Calu3 (cell line): ENCODE results near the gene PARD3. TPM values are rescaled to one million over a fixed set of nuclear protein-coding genes. Genes with fewer than 3 reads are reported as not detected.

Source experiments
- BruUV-seq: library from RNA; stranded (reverse); fragments of 400-500 nt; replicated peaks from 2 replicates; lab custom pipeline; 2021; lab: Mats Ljungman, UMichigan
- CTCF ChIA-PET: fragments of 300-600 bp; sonication (Branson Sonifier 250); formaldehyde crosslinking; loops from one replicate; lab custom pipeline; 2022; ENCODE audit warnings: antibody characterized with exemption; lab: Charles Lee
- DNase-seq: peaks from one replicate; pipeline ENCODE4 v3.0.0; 2022
- H3K27ac Mint-ChIP-seq: one replicate; pipeline ENCODE4 v1.8.0; 2022; ENCODE audit warnings: mixed read lengths; ENCODE audit not compliant: unreplicated experiment
- H3K27me3 Mint-ChIP-seq: one replicate; pipeline ENCODE4 v1.8.0; 2022; ENCODE audit warnings: mixed read lengths; ENCODE audit not compliant: unreplicated experiment
- H3K36me3 Mint-ChIP-seq: one replicate; pipeline ENCODE4 v1.8.0; 2022; ENCODE audit warnings: mild to moderate bottlenecking, moderate library complexity, mixed read lengths; ENCODE audit not compliant: insufficient read depth, unreplicated experiment
- H3K4me1 Mint-ChIP-seq: one replicate; pipeline ENCODE4 v1.8.0; 2022; ENCODE audit warnings: mild to moderate bottlenecking, low read depth, mixed read lengths; ENCODE audit not compliant: unreplicated experiment
- H3K4me3 Mint-ChIP-seq: one replicate; pipeline ENCODE4 v1.8.0; 2022; ENCODE audit warnings: mild to moderate bottlenecking, low read depth, moderate library complexity, mixed read lengths; ENCODE audit not compliant: unreplicated experiment
- H3K9me3 Mint-ChIP-seq: one replicate; pipeline ENCODE4 v1.8.0; 2022; ENCODE audit warnings: low read depth, mixed read lengths; ENCODE audit not compliant: unreplicated experiment
- intact Hi-C: fragments of 100-400 bp; cut with micrococcal nuclease; formaldehyde crosslinking; loops from one replicate; pipeline ENCODE4 v1.10.0; 2022; ENCODE audit not compliant: unreplicated experiment
- total RNA-seq: library from RNA; stranded (reverse); gene quantifications from 2 replicates; pipeline ENCODE4 v1.2.3, GENCODE V29; 2022
- TF ChIP-seq, protein P1 (sequence below): fragments of 200-600 bp; IDR thresholded peaks from one replicate; pipeline ENCODE4 v1.8.0; 2022; ENCODE audit warnings: antibody characterized with exemption; ENCODE audit not compliant: unreplicated experiment

The PARD3 gene
- total RNA-seq, 1 experiment from 2014 or later, result 62.4 TPM

DNA sequence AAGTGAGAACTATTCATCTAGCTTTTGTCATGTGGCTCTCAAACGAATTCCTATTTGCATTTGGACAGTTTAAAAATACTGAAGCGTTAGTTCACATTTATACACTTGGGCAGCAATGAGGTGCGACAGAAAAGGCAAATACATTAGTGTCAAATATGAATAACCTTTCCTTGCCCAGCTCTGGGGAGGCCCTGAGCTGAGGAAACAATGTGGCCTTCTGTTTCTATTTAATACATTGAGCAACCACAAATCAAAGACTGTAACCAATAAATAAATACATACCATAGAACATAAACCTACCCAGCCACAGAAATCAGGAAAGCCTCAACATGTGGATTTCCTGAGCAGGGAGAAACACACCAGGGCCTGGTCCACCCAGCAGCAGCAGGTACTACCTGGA lies 585.2 kb downstream of the PARD3 start:
- H3K4me1 Mint-ChIP-seq, result peaks cover 45% of the 10 kb centered on the region
- CTCF ChIA-PET, result no interaction called here
- no peak for DNase-seq
- no peak overlapping the region for H3K4me3 Mint-ChIP-seq
- intact Hi-C loops, result loop anchor here (5.0 kb wide), 1 partner anchor 903 kb away; no protein-coding TSS in a partner anchor
- H3K9me3 Mint-ChIP-seq, result no peaks in the 10 kb centered on the region
- H3K27me3 Mint-ChIP-seq, result no peaks in the 10 kb centered on the region
- TF ChIP-seq, protein P1, sequence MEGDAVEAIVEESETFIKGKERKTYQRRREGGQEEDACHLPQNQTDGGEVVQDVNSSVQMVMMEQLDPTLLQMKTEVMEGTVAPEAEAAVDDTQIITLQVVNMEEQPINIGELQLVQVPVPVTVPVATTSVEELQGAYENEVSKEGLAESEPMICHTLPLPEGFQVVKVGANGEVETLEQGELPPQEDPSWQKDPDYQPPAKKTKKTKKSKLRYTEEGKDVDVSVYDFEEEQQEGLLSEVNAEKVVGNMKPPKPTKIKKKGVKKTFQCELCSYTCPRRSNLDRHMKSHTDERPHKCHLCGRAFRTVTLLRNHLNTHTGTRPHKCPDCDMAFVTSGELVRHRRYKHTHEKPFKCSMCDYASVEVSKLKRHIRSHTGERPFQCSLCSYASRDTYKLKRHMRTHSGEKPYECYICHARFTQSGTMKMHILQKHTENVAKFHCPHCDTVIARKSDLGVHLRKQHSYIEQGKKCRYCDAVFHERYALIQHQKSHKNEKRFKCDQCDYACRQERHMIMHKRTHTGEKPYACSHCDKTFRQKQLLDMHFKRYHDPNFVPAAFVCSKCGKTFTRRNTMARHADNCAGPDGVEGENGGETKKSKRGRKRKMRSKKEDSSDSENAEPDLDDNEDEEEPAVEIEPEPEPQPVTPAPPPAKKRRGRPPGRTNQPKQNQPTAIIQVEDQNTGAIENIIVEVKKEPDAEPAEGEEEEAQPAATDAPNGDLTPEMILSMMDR, result no peak
- BruUV-seq, result no TSS peak
- peak overlapping the region; percentile 70 for H3K27ac Mint-ChIP-seq
- no peaks in the 10 kb centered on the region for H3K36me3 Mint-ChIP-seq

DNA sequence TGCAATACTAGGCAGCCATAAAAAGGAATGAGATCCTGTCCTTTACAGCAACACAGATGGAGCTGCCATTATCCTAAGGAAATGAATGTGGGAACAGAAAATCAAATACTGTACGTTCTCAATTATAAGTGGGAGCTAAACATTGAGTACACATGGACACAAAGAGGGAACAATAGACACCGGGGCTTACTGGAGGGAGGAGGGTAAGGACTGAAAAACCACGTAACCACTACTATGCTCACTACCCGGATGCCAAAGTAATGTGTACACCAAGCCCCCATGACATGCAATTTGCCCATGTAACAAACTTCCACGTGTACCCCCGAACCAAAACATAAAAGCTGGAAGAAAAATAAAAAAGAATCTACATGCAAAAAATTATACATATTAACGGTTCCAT lies 587.0 kb downstream of the PARD3 start:
- CTCF ChIA-PET, result no interaction called here
- Mint-ChIP-seq H3K27me3 (no peaks in the 10 kb centered on the region), H3K27ac (no peak overlapping the region), H3K9me3 (no peaks in the 10 kb centered on the region), H3K4me1 (peaks cover 52% of the 10 kb centered on the region), H3K4me3 (no peak overlapping the region), H3K36me3 (no peaks in the 10 kb centered on the region)
- TF ChIP-seq, protein P1, result no peak
- DNase-seq, result no peak
- BruUV-seq, result no TSS peak
- intact Hi-C loops, result loop anchor here (5.0 kb wide), 1 partner anchor 901 kb away; no protein-coding TSS in a partner anchor

DNA sequence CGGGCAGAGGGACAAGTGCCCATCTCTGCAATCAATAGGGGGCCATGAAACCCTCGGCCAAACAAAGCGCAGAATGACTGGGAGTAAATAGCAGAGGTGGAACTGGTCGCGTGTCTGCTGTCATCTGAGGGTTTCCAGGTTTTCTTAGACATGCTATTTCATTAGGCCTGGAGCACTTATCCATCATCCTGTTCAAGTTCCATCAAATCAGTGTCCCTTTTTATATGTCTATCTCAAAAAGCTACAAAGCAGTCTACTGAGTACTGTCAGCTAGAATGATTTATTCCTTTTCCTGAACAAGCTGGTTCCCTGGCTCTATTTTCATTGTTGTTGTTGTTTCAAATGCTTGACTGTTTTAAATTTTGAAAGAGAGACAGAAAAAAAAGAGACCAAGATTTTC lies 590.5 kb downstream of the PARD3 start:
- Mint-ChIP-seq H3K4me1 (peaks cover 35% of the 10 kb centered on the region), H3K4me3 (no peak overlapping the region), H3K27ac (peak overlapping the region; percentile 61), H3K9me3 (no peaks in the 10 kb centered on the region), H3K27me3 (no peaks in the 10 kb centered on the region), H3K36me3 (no peaks in the 10 kb centered on the region)
- intact Hi-C loops, result loop anchor here (5.0 kb wide), 1 partner anchor 897 kb away; no protein-coding TSS in a partner anchor
- CTCF ChIA-PET, result no interaction called here
- TF ChIP-seq, protein P1, result no peak
- no peak for DNase-seq
- BruUV-seq, result no TSS peak

DNA sequence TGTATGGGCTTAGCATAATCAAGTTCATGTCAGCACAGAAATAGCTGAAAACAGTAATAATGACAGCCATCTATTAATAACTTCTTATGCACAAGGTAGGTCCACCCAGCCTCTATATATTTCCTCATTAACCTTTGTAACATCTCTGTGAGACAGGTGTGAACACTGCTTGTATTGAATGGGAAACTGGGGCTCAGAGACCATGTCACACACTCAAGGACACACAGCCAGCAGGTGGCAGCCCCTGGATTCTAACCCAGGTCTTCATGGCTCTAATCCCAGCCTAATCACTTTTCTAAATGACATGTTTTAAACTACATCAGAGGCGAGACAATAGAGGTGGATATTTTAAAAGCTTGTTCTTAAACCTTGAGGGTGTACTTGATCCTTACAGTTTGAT lies 591.4 kb downstream of the PARD3 start:
- no TSS peak for BruUV-seq
- CTCF ChIA-PET, result no interaction called here
- Mint-ChIP-seq H3K27ac (no peak overlapping the region), H3K9me3 (no peaks in the 10 kb centered on the region), H3K4me3 (no peak overlapping the region), H3K27me3 (no peaks in the 10 kb centered on the region), H3K36me3 (no peaks in the 10 kb centered on the region), H3K4me1 (peaks cover 29% of the 10 kb centered on the region)
- TF ChIP-seq, protein P1, result no peak
- intact Hi-C loops, result no loop called here
- DNase-seq, result no peak
